HepG2 (cell line): ENCODE data around the gene SEMA5B. TPM values are rescaled to one million over a fixed set of nuclear protein-coding genes. Genes with fewer than 3 reads are reported as not detected.

Experiments
- BRF2 ChIP-seq: sonication (generic); formaldehyde crosslinking; IDR thresholded peaks from 2 replicates; pipeline ENCODE4 v1.8.1; 2022; ENCODE audit warnings: mild to moderate bottlenecking, missing genetic modification reagents
- CENPX ChIP-seq: sonication (generic); formaldehyde crosslinking; IDR thresholded peaks from 2 replicates; pipeline ENCODE4 v1.9.0; 2021; ENCODE audit warnings: mild to moderate bottlenecking, missing genetic modification reagents, moderate library complexity
- E2F2 ChIP-seq: sonication (generic); formaldehyde crosslinking; IDR thresholded peaks from 2 replicates; pipeline ENCODE4 v1.4.0; 2020; ENCODE audit warnings: missing genetic modification reagents, borderline replicate concordance
- KDM3A ChIP-seq: IDR thresholded peaks from 2 replicates; pipeline ENCODE4 v1.6.1; 2018; ENCODE audit warnings: low read depth, missing compliant biosample characterization
- KLF16 ChIP-seq, 2 experiments: sonication (generic) in 1 of 2; formaldehyde crosslinking in 1 of 2; IDR thresholded peaks; 2 replicates each; pipeline versions ENCODE4 v1.6.1 to v1.8.0; 2016 to 2023; ENCODE audit warnings: missing genetic modification reagents in 2 of 2, missing compliant biosample characterization in 1 of 2
- PHF20 ChIP-seq: sonication (generic); formaldehyde crosslinking; IDR thresholded peaks from 2 replicates; pipeline ENCODE4 v1.5.0; 2020; ENCODE audit warnings: mild to moderate bottlenecking, missing genetic modification reagents
- RBM39 ChIP-seq: fragments of 200-400 bp; formaldehyde crosslinking; IDR thresholded peaks from one replicate; pipeline ENCODE4 v1.6.1; 2018; ENCODE audit warnings: antibody characterized with exemption, mild to moderate bottlenecking, low read depth, low read length; ENCODE audit not compliant: poor library complexity, severe bottlenecking
- RCOR2 ChIP-seq: IDR thresholded peaks from 2 replicates; pipeline ENCODE4 v1.6.1; 2016; ENCODE audit warnings: missing biosample characterization, missing genetic modification reagents
- RFXAP ChIP-seq: sonication (generic); formaldehyde crosslinking; IDR thresholded peaks from 2 replicates; pipeline ENCODE4 v1.4.0; 2020; ENCODE audit warnings: missing genetic modification reagents, borderline replicate concordance
- SAP130 ChIP-seq: IDR thresholded peaks from 2 replicates; pipeline ENCODE4 v1.6.1; 2016; ENCODE audit warnings: low read depth
- TCF7 ChIP-seq: sonication (generic); IDR thresholded peaks from 2 replicates; pipeline ENCODE4 v1.6.1; 2016; ENCODE audit warnings: antibody characterized with exemption, low read depth
- TOE1 ChIP-seq: sonication (generic); formaldehyde crosslinking; IDR thresholded peaks from 2 replicates; pipeline ENCODE4 v1.4.0; 2020; ENCODE audit warnings: mild to moderate bottlenecking, missing genetic modification reagents
- ZBTB7A ChIP-seq: sonication (generic); formaldehyde crosslinking; IDR thresholded peaks from 2 replicates; pipeline ENCODE4 v1.8.0; 2022; ENCODE audit warnings: mild to moderate bottlenecking, missing genetic modification reagents
- ZMAT3 ChIP-seq: sonication (generic); formaldehyde crosslinking; conservative IDR thresholded peaks from 2 replicates; pipeline ENCODE4 v1.7.0; 2021; ENCODE audit warnings: missing genetic modification reagents
- ZNF205 ChIP-seq: IDR thresholded peaks from 2 replicates; pipeline ENCODE4 v1.6.1; 2018; ENCODE audit warnings: missing biosample characterization, missing genetic modification reagents
- ZNF768 ChIP-seq: sonication (generic); formaldehyde crosslinking; IDR thresholded peaks from 2 replicates; pipeline ENCODE4 v1.4.0; 2020; ENCODE audit warnings: missing genetic modification reagents
- polyA plus RNA-seq, 8 experiments: library from polyadenylated mRNA; depleted of rRNA in 3 of 8; stranded (reverse) in 7 of 8; unstranded in 1 of 8; fragments of >200 nt; fragmentation: Illumina TruSeq in 4 of 8; extraction: Trizol in 4 of 8; gene quantifications; 2 replicates each; pipeline versions ENCODE4 v1.2.1 to v1.2.3, GENCODE V29; 2011 to 2016; ENCODE audit warnings: low read depth in 4 of 8, missing spikeins in 1 of 8, mixed read lengths in 1 of 8; ENCODE audit not compliant: insufficient read depth in 1 of 8
- total RNA-seq, 5 experiments: library from RNA; depleted of rRNA; stranded (reverse); fragments of >200 nt; fragmentation: Illumina TruSeq; extraction: Trizol; gene quantifications; 2 replicates each; pipeline ENCODE4 v1.2.3, GENCODE V29; 2016; ENCODE audit warnings: low read depth in 1 of 5
- TF ChIP-seq, protein P1 (sequence below): sonication (generic); formaldehyde crosslinking; IDR thresholded peaks from 2 replicates; pipeline ENCODE4 v1.4.0; 2020; ENCODE audit warnings: mild to moderate bottlenecking, missing genetic modification reagents
- TF ChIP-seq, protein P2 (sequence below): sonication (generic); formaldehyde crosslinking; IDR thresholded peaks from 2 replicates; pipeline ENCODE4 v1.4.0; 2020; ENCODE audit warnings: missing genetic modification reagents; ENCODE audit errors: not compliant biosample characterization

The SEMA5B gene
- total and polyA plus RNA-seq, 2 of the 13 experiments (the other 11 are each of a cell fraction or from before 2014, with no cell fraction given): not detected

- TF ChIP-seq, protein P1, sequence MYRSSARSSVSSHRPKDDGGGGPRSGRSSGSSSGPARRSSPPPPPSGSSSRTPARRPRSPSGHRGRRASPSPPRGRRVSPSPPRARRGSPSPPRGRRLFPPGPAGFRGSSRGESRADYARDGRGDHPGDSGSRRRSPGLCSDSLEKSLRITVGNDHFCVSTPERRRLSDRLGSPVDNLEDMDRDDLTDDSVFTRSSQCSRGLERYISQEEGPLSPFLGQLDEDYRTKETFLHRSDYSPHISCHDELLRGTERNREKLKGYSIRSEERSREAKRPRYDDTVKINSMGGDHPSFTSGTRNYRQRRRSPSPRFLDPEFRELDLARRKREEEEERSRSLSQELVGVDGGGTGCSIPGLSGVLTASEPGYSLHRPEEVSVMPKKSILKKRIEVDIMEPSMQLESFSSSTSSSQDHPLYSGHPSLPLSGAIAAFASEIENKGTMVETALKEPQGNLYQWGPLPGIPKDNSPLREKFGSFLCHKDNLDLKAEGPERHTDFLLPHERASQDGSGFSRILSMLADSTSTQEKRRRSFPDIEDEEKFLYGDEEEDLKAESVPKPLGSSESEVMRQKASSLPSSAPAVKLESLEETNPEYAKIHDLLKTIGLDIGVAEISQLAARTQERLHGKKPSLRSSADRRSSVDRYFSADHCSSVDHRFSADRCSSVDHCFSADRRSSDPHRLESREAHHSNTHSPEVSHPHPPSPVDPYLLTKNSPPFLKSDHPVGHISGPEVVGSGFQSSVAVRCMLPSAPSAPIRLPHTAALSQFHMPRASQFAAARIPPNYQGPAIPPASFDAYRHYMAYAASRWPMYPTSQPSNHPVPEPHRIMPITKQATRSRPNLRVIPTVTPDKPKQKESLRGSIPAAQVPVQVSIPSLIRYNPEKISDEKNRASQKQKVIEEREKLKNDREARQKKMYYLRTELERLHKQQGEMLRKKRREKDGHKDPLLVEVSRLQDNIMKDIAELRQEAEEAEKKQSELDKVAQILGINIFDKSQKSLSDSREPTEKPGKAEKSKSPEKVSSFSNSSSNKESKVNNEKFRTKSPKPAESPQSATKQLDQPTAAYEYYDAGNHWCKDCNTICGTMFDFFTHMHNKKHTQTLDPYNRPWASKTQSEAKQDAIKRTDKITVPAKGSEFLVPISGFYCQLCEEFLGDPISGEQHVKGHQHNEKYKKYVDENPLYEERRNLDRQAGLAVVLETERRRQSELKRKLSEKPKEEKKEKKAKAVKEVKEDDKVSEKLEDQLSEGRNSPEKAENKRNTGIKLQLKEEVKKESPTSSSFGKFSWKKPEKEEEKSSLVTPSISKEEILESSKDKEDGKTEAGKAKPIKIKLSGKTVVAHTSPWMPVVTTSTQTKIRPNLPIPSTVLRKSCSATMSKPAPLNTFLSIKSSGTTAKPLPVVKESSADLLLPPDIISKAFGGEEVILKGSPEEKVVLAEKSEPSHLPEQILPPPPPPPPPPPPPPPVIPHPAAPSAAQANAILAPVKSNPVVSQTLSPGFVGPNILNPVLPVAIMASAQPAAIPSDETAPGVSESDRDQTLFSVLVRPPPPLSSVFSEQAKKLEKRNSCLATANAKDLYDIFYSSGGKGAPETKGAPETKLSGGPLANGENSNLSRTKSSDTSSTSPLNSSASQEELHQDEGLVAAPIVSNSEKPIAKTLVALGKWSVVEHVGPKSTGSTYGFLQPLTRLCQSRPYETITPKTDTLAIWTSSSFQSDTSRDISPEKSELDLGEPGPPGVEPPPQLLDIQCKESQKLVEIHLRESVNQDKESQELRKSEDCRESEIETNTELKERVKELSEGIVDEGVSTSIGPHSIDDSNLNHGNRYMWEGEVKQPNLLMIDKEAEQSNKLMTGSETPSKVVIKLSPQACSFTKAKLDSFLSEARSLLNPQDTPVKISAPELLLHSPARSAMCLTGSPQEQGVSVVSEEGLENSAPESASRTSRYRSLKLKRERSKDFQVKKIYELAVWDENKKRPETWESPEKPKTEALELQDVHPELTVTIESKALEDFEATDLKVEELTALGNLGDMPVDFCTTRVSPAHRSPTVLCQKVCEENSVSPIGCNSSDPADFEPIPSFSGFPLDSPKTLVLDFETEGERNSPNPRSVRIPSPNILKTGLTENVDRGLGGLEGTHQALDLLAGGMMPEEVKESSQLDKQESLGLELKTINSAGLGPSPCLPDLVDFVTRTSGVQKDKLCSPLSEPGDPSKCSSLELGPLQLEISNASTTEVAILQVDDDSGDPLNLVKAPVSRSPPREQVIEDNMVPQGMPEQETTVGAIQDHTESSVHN (CRISPR knock-in tag): peak; percentile 44; the same call in 1 of the 2 replicates
- TF ChIP-seq E2F2 (no peak), SAP130 (CRISPR knock-in tag) (peak; percentile 93), CENPX (CRISPR knock-in tag) (no peak), ZNF768 (peak; percentile 48; the same call in 1 of the 2 replicates), BRF2 (no peak), ZNF205 (0 out of 2 replicates have a peak, but pooled peaks have one; percentile 22), KLF16 (CRISPR knock-in tag; IDR thresholded peaks at IDR 0.05) (peak in 1 of 2 experiments; percentile 87; a peak in 3 of 4 replicates), ZMAT3 (CRISPR knock-in tag) (peak; percentile 72; the same call in 1 of the 2 replicates), ZBTB7A (CRISPR knock-in tag) (no peak), RFXAP (CRISPR knock-in tag) (peak; percentile 51; the same call in 1 of the 2 replicates), TCF7 (no peak), KDM3A (CRISPR knock-in tag) (peak; percentile 73), PHF20 (CRISPR knock-in tag) (peak; percentile 54; the same call in 1 of the 2 replicates), TOE1 (CRISPR knock-in tag) (peak; percentile 71; the same call in 1 of the 2 replicates), RBM39 (peak; percentile 55), RCOR2 (CRISPR knock-in tag) (peak; percentile 54; the same call in 1 of the 2 replicates)
- TF ChIP-seq, protein P2, sequence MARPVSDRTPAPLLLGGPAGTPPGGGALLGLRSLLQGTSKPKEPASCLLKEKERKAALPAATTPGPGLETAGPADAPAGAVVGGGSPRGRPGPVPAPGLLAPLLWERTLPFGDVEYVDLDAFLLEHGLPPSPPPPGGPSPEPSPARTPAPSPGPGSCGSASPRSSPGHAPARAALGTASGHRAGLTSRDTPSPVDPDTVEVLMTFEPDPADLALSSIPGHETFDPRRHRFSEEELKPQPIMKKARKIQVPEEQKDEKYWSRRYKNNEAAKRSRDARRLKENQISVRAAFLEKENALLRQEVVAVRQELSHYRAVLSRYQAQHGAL (CRISPR knock-in tag): no peak
These were observed 39.5 kb upstream of the SEMA5B start, which contains the start of gene PDIA5 (continued) for GRCh38 chr3:123066896-123067688.
